Stimulated activated CD8-positive, alpha-beta memory T cell treated with anti-CD3 and anti-CD28 coated beads, Interleukin-12 subunit alpha, Interleukin-12 subunit beta, amount 100 ng/mL, for 24 hours (primary cell): ENCODE data around the gene ZMYM4.

Experiments used
- DNase-seq: peaks from one replicate; pipeline ENCODE4 v3.0.0-alpha.2; 2020; ENCODE audit errors: extremely low read depth

Gene ZMYM4

GRCh38 chr1:35406103-35406502 is 137.6 kb downstream of the ZMYM4 start:
- DNase-seq: no peak

- no peak for DNase-seq
These were observed 139.2 kb downstream of the ZMYM4 start for GRCh38 chr1:35407743-35408142.

- DNase-seq: no peak
These were observed 140.4 kb downstream of the ZMYM4 start for GRCh38 chr1:35408925-35409324.

- DNase-seq: no peak
These were observed 157.6 kb downstream of the ZMYM4 start for GRCh38 chr1:35426097-35426586.

- DNase-seq: no peak
These were observed 159.9 kb downstream of the ZMYM4 start for GRCh38 chr1:35428360-35428759.

GRCh38 chr1:35430762-35431161 is 162.3 kb downstream of the ZMYM4 start:
- no peak for DNase-seq

GRCh38 chr1:35431173-35431599 is 162.7 kb downstream of the ZMYM4 start:
- DNase-seq: no peak

- DNase-seq: no peak
These were observed 163.7 kb downstream of the ZMYM4 start for GRCh38 chr1:35432231-35432630.

- DNase-seq: no peak
These were observed 165.2 kb downstream of the ZMYM4 start for GRCh38 chr1:35433714-35434113.

GRCh38 chr1:35434703-35435102 is 166.2 kb downstream of the ZMYM4 start:
- no peak for DNase-seq

- DNase-seq: no peak
These were observed 167.6 kb downstream of the ZMYM4 start for GRCh38 chr1:35436078-35436477.

GRCh38 chr1:35437200-35437599 is 168.7 kb downstream of the ZMYM4 start:
- no peak for DNase-seq

GRCh38 chr1:35439626-35440025 is 171.1 kb downstream of the ZMYM4 start:
- no peak for DNase-seq

GRCh38 chr1:35441926-35442579 is 173.5 kb downstream of the ZMYM4 start:
- no peak for DNase-seq

GRCh38 chr1:35442734-35443133 is 174.2 kb downstream of the ZMYM4 start:
- DNase-seq: peak; percentile 9

- DNase-seq: no peak
These were observed 175.4 kb downstream of the ZMYM4 start for GRCh38 chr1:35443768-35444518.

GRCh38 chr1:35444519-35444774 is 175.9 kb downstream of the ZMYM4 start:
- no peak for DNase-seq

- no peak for DNase-seq
These were observed 178.8 kb downstream of the ZMYM4 start for GRCh38 chr1:35447278-35447677.

GRCh38 chr1:35448344-35448801 is 179.9 kb downstream of the ZMYM4 start:
- no peak for DNase-seq

- no peak for DNase-seq
These were observed 181.0 kb downstream of the ZMYM4 start for GRCh38 chr1:35449334-35450008.

- peak; percentile 23 for DNase-seq
These were observed 182.6 kb downstream of the ZMYM4 start for GRCh38 chr1:35451125-35451528.

- no peak for DNase-seq
These were observed 183.7 kb downstream of the ZMYM4 start for GRCh38 chr1:35452106-35452774.
